Measurements from ENCODE around the gene ZDHHC14.

DNA sequence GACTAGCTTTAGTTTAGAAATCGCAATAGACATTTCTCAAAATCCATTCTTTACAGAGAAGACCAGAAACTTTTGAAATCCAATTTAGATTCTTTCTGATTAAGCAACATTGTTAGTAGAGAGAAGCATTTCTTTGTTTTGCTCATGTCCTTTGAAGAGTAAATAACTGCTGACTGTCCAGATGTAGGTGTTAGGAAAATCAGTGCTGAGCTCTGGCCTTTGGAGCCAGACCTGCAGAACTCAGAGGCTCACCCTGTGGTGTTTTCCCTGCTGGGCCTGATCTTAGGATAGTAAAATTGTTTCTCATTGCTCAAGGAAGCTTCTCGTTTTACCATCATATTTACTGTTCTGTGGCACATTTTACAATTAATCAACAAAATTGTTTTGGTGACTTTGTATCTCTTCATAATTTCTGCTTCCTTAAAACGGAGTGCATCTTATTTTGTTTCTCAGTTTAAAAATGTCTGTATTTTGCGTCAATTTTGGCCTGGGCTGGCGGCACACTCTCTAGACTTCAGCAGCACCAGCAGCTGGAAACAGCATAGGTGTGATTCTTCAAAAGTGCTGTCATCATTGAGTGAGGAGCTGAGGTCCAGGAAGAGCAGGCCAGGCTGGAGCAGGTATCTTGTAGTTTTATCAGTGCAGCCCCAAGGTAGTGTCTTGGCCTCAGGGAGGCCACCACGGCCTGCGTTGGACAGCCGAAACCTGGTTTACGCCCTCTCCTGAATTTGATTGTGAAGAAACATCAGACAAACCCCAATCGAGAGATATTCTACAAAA is 8.3 kb upstream of the ZDHHC14 start:
- TF ChIP-seq, protein P1, sequence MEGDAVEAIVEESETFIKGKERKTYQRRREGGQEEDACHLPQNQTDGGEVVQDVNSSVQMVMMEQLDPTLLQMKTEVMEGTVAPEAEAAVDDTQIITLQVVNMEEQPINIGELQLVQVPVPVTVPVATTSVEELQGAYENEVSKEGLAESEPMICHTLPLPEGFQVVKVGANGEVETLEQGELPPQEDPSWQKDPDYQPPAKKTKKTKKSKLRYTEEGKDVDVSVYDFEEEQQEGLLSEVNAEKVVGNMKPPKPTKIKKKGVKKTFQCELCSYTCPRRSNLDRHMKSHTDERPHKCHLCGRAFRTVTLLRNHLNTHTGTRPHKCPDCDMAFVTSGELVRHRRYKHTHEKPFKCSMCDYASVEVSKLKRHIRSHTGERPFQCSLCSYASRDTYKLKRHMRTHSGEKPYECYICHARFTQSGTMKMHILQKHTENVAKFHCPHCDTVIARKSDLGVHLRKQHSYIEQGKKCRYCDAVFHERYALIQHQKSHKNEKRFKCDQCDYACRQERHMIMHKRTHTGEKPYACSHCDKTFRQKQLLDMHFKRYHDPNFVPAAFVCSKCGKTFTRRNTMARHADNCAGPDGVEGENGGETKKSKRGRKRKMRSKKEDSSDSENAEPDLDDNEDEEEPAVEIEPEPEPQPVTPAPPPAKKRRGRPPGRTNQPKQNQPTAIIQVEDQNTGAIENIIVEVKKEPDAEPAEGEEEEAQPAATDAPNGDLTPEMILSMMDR (IDR thresholded peaks at IDR 0.05): no peak
- TF ChIP-seq POLR2AphosphoS5 (IDR thresholded peaks at IDR 0.05): no peak
